Panc1 (cell line): Measurements from ENCODE around the gene CDC14B. TPM values are rescaled to one million over a fixed set of nuclear protein-coding genes. Genes with fewer than 3 reads are reported as not detected.
"Not testable (repeated sequence)": the region's sequence is repeated elsewhere in the genome, so short reads cannot be mapped to it uniquely, and the experiment has no call there.

Experiments
- ATAC-seq: fragments of 200-7000 bp; cut with Tn5 transposase; 2 replicates; pipeline ENCODE4 v1.9.1; 2020; ENCODE audit warnings: mild to moderate bottlenecking, moderate library complexity
- BruUV-seq: library from RNA; stranded (reverse); fragments of 400-500 nt; replicated peaks from 2 replicates; lab custom pipeline; 2021; lab: Mats Ljungman, UMichigan
- CTCF ChIA-PET: fragments of 300-600 bp; sonication (Branson Sonifier 250); formaldehyde crosslinking; loops from one replicate; lab custom pipeline; 2022; ENCODE audit warnings: antibody characterized with exemption; lab: Charles Lee
- POLR2A ChIA-PET: fragments of 300-600 bp; sonication (Branson Sonifier 250); formaldehyde crosslinking; loops from one replicate; lab custom pipeline; 2022; ENCODE audit warnings: antibody characterized with exemption; lab: Charles Lee
- DNase-seq: peaks from one replicate; pipeline ENCODE4 v3.0.0-alpha.2; 2010; ENCODE audit warnings: low read depth, low spot score
- H3K27ac ChIP-seq: 2 replicates; pipeline ENCODE4 v1.5.1; 2011; ENCODE audit warnings: mild to moderate bottlenecking, low read length, inconsistent platforms
- H3K27me3 ChIP-seq: fragments of 200-500 bp; sonication (Bioruptor generic); 2 replicates; pipeline ENCODE4 v1.6.0; 2014; ENCODE audit warnings: low read length, inconsistent platforms; ENCODE audit not compliant: control insufficient read depth, insufficient read depth
- H3K36me3 ChIP-seq: fragments of 200-500 bp; sonication (Bioruptor generic); 2 replicates; pipeline ENCODE4 v1.5.1; 2014; ENCODE audit warnings: inconsistent platforms, mild to moderate bottlenecking, low read length, moderate library complexity; ENCODE audit not compliant: control insufficient read depth, insufficient read depth
- H3K4me1 ChIP-seq: 2 replicates; pipeline ENCODE4 v1.5.1; 2011; ENCODE audit warnings: inconsistent platforms, mild to moderate bottlenecking, low read length, moderate library complexity; ENCODE audit not compliant: control insufficient read depth, insufficient read depth
- H3K4me3 ChIP-seq, 2 experiments: 2 replicates each; pipeline ENCODE4 v1.5.1; 2011 to 2012; ENCODE audit warnings: low read depth in 2 of 2, low read length in 2 of 2, mild to moderate bottlenecking in 2 of 2, inconsistent platforms in 1 of 2, moderate library complexity in 1 of 2
- H3K9me3 ChIP-seq: fragments of 200-500 bp; sonication (Bioruptor generic); 2 replicates; pipeline ENCODE4 v1.5.1; 2014; ENCODE audit warnings: low read depth, mild to moderate bottlenecking, inconsistent platforms, low read length, moderate library complexity; ENCODE audit not compliant: control insufficient read depth, insufficient read depth
- CTCF ChIP-seq: fragments of 450-650 bp; IDR thresholded peaks from 2 replicates; pipeline ENCODE4 v1.5.1; 2017; ENCODE audit warnings: mild to moderate bottlenecking
- POLR2AphosphoS5 ChIP-seq: IDR thresholded peaks from 2 replicates; pipeline ENCODE4 v1.6.1; 2012; ENCODE audit warnings: mild to moderate bottlenecking, low read depth, low read length, moderate library complexity
- REST ChIP-seq, 2 experiments: IDR thresholded peaks; 2 replicates each; pipeline ENCODE4 v1.6.1; 2011 to 2012; ENCODE audit warnings: low read depth in 2 of 2, control low read depth in 1 of 2, low read length in 1 of 2, mild to moderate bottlenecking in 1 of 2, moderate library complexity in 1 of 2; ENCODE audit not compliant: insufficient read depth in 1 of 2
- SIN3A ChIP-seq: IDR thresholded peaks from 2 replicates; pipeline ENCODE4 v1.6.1; 2012; ENCODE audit warnings: low read depth, mild to moderate bottlenecking, low read length, moderate library complexity, borderline replicate concordance; ENCODE audit not compliant: insufficient read depth
- TCF7L2 ChIP-seq: IDR thresholded peaks from 2 replicates; pipeline ENCODE4 v1.6.1; 2011; ENCODE audit warnings: mild to moderate bottlenecking, low read depth, low read length, inconsistent platforms
- in situ Hi-C: cut with HindIII; loops from 2 replicates; pipeline ENCODE4 v1.10.0; 2016; ENCODE audit warnings: low sequenced_read_pairs, low pct_unique_long_range_greater_than_20kb
- intact Hi-C: fragments of 100-400 bp; cut with micrococcal nuclease; formaldehyde crosslinking; loops from one replicate; pipeline ENCODE4 v1.10.0; 2022; ENCODE audit not compliant: unreplicated experiment
- total RNA-seq: library from RNA; stranded (reverse); gene quantifications from one replicate; pipeline ENCODE4 v1.2.1, GENCODE V29; 2021; ENCODE audit not compliant: unreplicated experiment

The CDC14B gene
- total RNA-seq, 1 experiment from 2014 or later: 11.8 TPM

DNA sequence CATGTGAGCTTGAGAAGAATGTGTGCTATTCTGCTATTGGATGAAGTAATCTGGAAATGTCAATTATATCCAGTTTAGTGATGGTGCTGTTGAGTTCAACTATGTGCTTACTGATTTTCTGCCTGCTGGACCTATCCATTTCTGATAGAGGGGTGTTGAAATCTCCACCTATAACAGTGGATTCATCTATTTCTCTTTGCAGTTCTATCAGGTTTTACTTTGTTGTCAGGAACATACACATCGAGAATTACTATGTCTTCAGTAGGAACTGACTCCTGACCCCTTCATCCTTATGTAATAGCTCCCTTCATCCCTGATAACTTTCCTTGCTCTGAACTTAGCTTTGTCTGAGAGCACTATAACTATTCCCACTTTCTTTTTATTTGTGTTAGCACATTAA lies 16.7 kb upstream of the CDC14B start:
- Histone ChIP-seq H3K4me3 (no peak overlapping the region), H3K4me1 (no peaks in the 10 kb centered on the region), H3K27ac (no peak overlapping the region), H3K9me3 (no peaks in the 10 kb centered on the region), H3K36me3 (no peaks in the 10 kb centered on the region), H3K27me3 (no peaks in the 10 kb centered on the region)
- in situ Hi-C loops (no loop called here), intact Hi-C loops (no loop called here)
- ATAC-seq (no peak), DNase-seq (no peak)
- POLR2A ChIA-PET: no interaction called here
- TF ChIP-seq CTCF (no peak), REST (IDR thresholded peaks at IDR 0.05; ENCODE audit: insufficient read depth in 1 of 2, low read depth in 2 of 2, low read length in 1 of 2) (no peak), POLR2AphosphoS5 (no peak), SIN3A (no peak), TCF7L2 (no peak)
- CTCF ChIA-PET: no interaction called here
- no TSS peak for BruUV-seq

- POLR2A ChIA-PET, CTCF ChIA-PET, H3K9me3 ChIP-seq, intact Hi-C loops, H3K27ac ChIP-seq, H3K4me3 ChIP-seq, H3K36me3 ChIP-seq, H3K4me1 ChIP-seq, ATAC-seq, in situ Hi-C loops, BruUV-seq, DNase-seq, H3K27me3 ChIP-seq: not testable (repeated sequence)
These were observed 13.9 kb upstream of the CDC14B start for GRCh38 chr9:96633579-96633978.

DNA sequence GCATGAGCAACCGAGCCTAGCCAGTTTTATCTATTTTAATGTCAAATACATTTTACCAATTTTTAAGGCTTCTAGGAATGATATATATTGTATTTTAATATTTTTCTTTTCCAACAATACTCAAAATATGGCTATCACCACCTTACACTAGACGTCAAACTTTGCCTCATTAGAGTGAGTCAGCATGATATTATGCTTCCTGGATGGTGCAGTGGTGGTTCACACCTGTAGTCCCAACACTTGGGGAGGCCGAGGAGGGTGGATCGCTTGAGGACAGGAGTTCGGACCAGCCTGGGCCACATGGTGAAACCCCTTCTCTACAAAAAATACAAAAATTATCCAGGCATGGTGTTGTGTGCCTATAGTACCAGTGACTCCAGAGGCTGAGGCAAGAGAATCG lies 7.3 kb upstream of the CDC14B start:
- ChIA-PET POLR2A (no interaction called here), CTCF (no interaction called here)
- no TSS peak for BruUV-seq
- in situ Hi-C loops (no loop called here), intact Hi-C loops (loop anchor here (10.0 kb wide), 1 partner anchor 1112 kb away; the partner anchor contains the start of gene PTCH1)
- Histone ChIP-seq H3K27me3 (no peaks in the 10 kb centered on the region), H3K9me3 (no peaks in the 10 kb centered on the region), H3K4me3 (no peak overlapping the region), H3K4me1 (no peaks in the 10 kb centered on the region), H3K27ac (no peak overlapping the region), H3K36me3 (no peaks in the 10 kb centered on the region)
- TF ChIP-seq TCF7L2 (no peak), CTCF (no peak)
- no peak for DNase-seq
- ATAC-seq: no peak
